Suprapubic skin (tissue), 4 donors: ENCODE measurements around the gene TPK1.

Experiments
- CTCF ChIP-seq, 2 donors: fragments of 200-600 bp in 1 of 2; fragments of 450-650 bp in 1 of 2; sonication (generic) in 1 of 2; IDR thresholded peaks; one replicate each; pipeline ENCODE4 v1.5.1; 2016 to 2019; ENCODE audit warnings: antibody characterized with exemption in 2 of 2, mild to moderate bottlenecking in 1 of 2, moderate library complexity in 1 of 2
- EP300 ChIP-seq: sonication (generic); formaldehyde crosslinking; IDR thresholded peaks from one replicate; pipeline ENCODE4 v1.6.1; 2017; ENCODE audit warnings: antibody characterized with exemption
- POLR2A ChIP-seq, 2 donors: fragments of 450-650 bp; IDR thresholded peaks; one replicate each; pipeline ENCODE4 v1.6.1; 2017; ENCODE audit warnings: antibody characterized with exemption in 2 of 2, mild to moderate bottlenecking in 2 of 2, moderate library complexity in 2 of 2
- POLR2AphosphoS5 ChIP-seq, 3 donors: sonication (generic); formaldehyde crosslinking; IDR thresholded peaks; one replicate each; pipeline ENCODE4 v1.6.1; 2017; ENCODE audit warnings: antibody characterized with exemption in 3 of 3

- TF ChIP-seq CTCF (IDR thresholded peaks at IDR 0.05) (peak in 1 of 2 donors; percentile 54), POLR2AphosphoS5 (IDR thresholded peaks at IDR 0.05) (no peak), POLR2A (IDR thresholded peaks at IDR 0.05) (no peak), EP300 (no peak)
Measured at GRCh38 chr7:144738708-144739314, 97.0 kb downstream of the TPK1 start.
